Prostate gland (tissue), 2 donors: ENCODE data around the gene PDZD7. TPM values are rescaled to one million over a fixed set of nuclear protein-coding genes. Genes with fewer than 3 reads are reported as not detected.

Experiments used
- DNase-seq: peaks from one replicate; pipeline ENCODE4 v3.0.0-alpha.2; 2019; ENCODE audit warnings: low spot score
- H3K27ac ChIP-seq, 2 donors: fragments of 200-600 bp; sonication (generic); 2 replicates each; pipeline ENCODE4 v1.5.1; 2017 to 2019
- H3K27me3 ChIP-seq: fragments of 200-600 bp; sonication (generic); replicated peaks from 2 replicates; pipeline ENCODE4 v1.5.1; 2019; ENCODE audit not compliant: insufficient read depth
- H3K36me3 ChIP-seq, 2 donors: fragments of 200-600 bp; sonication (generic); 1 replicate in 1 of 2; 2 replicates in 1 of 2; pipeline versions ENCODE4 v1.5.1 to v1.8.1; 2017 to 2019
- H3K4me1 ChIP-seq: fragments of 200-600 bp; sonication (generic); replicated peaks from 2 replicates; pipeline ENCODE4 v1.5.1; 2019
- H3K4me3 ChIP-seq, 2 donors: fragments of 200-600 bp; sonication (generic); 2 replicates each; pipeline ENCODE4 v1.5.1; 2017 to 2019
- H3K9me3 ChIP-seq: fragments of 200-600 bp; sonication (generic); 2 replicates; pipeline ENCODE4 v1.5.1; 2017
- CTCF ChIP-seq, 4 experiments: fragments of 200-600 bp in 2 of 4; fragments of 450-650 bp in 2 of 4; sonication (generic) in 2 of 4; IDR thresholded peaks; 1 replicate in 3 of 4; 2 replicates in 1 of 4; pipeline ENCODE4 v1.5.1; 2016 to 2019; ENCODE audit warnings: antibody characterized with exemption in 4 of 4, mild to moderate bottlenecking in 2 of 4, moderate library complexity in 2 of 4
- POLR2A ChIP-seq: fragments of 450-650 bp; IDR thresholded peaks from one replicate; pipeline ENCODE4 v1.6.1; 2016; ENCODE audit warnings: antibody characterized with exemption, mild to moderate bottlenecking
- POLR2AphosphoS5 ChIP-seq: sonication (generic); formaldehyde crosslinking; IDR thresholded peaks from one replicate; pipeline ENCODE4 v1.6.1; 2017; ENCODE audit warnings: antibody characterized with exemption
- WGBS: methylation state at CpG from one replicate; pipeline ENCODE4 v1.1.5; 2018; 5-methylcytosine and 5-hydroxymethylcytosine counted together
- intact Hi-C: fragments of 100-400 bp; cut with DNase I; formaldehyde crosslinking; loops from one replicate; pipeline ENCODE4 v1.14.2; 2022
- total RNA-seq, 2 donors: library from RNA; depleted of rRNA; stranded (reverse); fragments of >200 nt; gene quantifications; one replicate each; pipeline ENCODE4 v1.1.0, GENCODE V29; 2016

Gene PDZD7
- total RNA-seq, 2 donors from 2014 or later = 0.82 to 1.5 TPM

DNA sequence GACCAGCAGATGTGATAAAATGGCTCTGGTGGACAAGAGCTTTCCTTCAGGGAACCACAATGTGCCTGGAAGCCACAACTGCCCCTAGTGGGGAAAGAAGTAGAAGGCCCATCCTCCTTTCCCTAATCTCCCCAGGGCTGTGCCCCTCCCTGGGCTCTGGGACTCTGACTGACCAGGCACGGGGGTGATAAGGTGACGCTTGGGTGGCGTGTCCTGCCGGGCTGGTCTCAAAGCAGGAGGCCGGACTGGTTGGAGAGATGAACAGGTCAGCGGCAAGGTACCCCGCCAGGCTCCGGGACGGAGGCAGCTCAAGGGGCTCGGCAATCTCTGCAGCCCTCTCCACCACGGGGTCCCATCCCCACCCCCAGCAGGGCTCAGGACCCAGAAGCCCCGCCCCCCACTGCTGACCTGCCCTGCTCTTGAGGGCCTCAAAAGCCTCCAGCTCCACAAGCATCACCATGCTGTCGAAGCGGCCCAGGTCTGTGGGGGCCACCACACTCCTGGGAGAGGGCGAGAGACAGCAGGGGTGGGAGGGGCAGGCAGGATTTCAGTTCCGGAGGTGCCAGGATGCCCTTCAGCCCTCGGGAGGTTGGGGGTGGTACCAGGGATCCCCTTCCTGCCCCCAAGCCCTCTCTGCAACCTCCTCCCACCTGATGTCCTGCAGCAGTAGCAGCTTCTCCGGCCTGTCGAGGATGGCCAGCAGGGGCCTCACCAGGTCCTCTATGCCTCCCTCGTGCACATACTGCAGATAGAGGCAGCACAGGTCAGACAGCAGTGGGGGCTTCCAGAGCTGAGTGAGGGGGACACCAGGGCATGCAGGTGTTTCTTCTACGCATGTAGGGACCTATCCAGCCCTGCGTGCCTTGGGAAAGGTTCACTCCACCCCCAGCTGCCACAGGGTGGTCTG, 19.2 kb downstream of the PDZD7 start:
- Histone ChIP-seq H3K4me1 (no peaks in the 10 kb centered on the region), H3K27me3 (no peaks in the 10 kb centered on the region), H3K36me3 (no peaks in the 10 kb centered on the region), H3K9me3 (no peaks in the 10 kb centered on the region), H3K27ac (no peak overlapping the region), H3K4me3 (no peak overlapping the region)
- WGBS = 75% methylated on average over 22 of the region's 22 CpGs
- TF ChIP-seq POLR2A (no peak), POLR2AphosphoS5 (no peak), CTCF (IDR thresholded peaks at IDR 0.05) (no peak)
- intact Hi-C loops = loop anchor here (1.0 to 10.0 kb wide), 2 partner anchors 14 to 447 kb away; no protein-coding TSS in a partner anchor
- DNase-seq = no peak

DNA sequence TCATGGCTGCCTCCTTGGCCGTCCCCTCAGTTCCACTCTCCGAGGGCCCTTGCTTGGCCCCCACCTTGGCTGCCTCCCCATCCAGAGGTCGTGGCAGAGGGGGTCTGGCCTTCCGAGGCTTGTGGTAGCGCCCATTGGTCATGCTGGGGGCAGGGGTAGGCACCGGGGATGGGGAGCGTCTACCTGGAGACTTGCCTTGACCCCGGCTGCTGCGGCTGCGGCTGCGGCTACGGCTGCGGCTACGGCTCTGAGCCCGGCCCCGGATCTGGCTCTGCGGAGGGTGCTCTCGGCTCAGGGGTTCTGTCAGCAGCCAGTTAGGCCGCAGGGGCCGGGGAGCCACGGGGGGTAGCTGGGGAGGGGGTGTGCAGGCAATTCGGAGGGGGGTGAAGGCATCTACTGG, 20.6 kb downstream of the PDZD7 start:
- no peaks in the 10 kb centered on the region for H3K9me3 ChIP-seq
- no peak overlapping the region for H3K4me3 ChIP-seq
- intact Hi-C loops = loop anchor here (10.0 kb wide), 1 partner anchor 446 kb away; no protein-coding TSS in a partner anchor
- H3K4me1 ChIP-seq = no peaks in the 10 kb centered on the region
- DNase-seq = no peak
- no peak for TF ChIP-seq POLR2AphosphoS5
- TF ChIP-seq POLR2A = no peak
- no peak for TF ChIP-seq CTCF (IDR thresholded peaks at IDR 0.05)
- WGBS = 96% methylated on average over 20 of the region's 22 CpGs
- H3K27me3 ChIP-seq = no peaks in the 10 kb centered on the region
- peaks cover 0 to 3% of the 10 kb centered on the region in 2 donors for H3K36me3 ChIP-seq
- no peak overlapping the region for H3K27ac ChIP-seq

DNA sequence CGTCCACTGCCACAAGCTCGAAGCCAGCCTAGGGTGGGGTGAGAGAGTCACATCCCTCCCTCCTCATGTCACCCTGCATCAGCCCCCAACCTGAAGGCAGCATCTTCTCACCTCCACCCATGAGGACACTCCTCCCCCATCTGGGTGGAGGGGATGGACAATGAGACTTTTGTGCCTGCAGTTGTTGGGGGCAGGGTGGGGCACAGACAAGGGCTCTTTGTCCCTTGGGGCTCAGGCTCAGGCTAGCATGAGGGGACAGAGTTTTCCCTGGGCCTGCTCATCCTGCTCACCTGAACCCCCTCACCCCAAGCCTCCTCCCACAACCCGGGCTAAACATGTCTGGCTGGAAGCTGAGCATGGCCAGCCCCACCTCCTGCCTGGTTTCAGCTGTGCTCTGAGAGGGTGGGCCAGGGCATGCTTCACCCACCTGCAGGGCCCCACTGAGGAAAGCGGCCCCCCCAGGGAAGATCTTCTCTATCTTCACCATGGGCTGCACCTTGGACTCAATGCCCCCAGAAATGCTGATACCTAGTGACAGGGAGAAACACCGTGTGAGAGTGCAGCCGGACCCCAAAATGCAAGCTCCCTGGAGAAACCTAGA, 22.0 kb downstream of the PDZD7 start:
- no peak for DNase-seq
- TF ChIP-seq CTCF (IDR thresholded peaks at IDR 0.05) (no peak), POLR2A (no peak), POLR2AphosphoS5 (no peak)
- WGBS = 69% methylated on average over 6 of the region's 6 CpGs
- Histone ChIP-seq H3K36me3 (peaks cover 0 to 3% of the 10 kb centered on the region in 2 donors), H3K27me3 (no peaks in the 10 kb centered on the region), H3K4me1 (no peaks in the 10 kb centered on the region), H3K4me3 (no peak overlapping the region), H3K9me3 (no peaks in the 10 kb centered on the region), H3K27ac (no peak overlapping the region)
- intact Hi-C loops = no loop called here

DNA sequence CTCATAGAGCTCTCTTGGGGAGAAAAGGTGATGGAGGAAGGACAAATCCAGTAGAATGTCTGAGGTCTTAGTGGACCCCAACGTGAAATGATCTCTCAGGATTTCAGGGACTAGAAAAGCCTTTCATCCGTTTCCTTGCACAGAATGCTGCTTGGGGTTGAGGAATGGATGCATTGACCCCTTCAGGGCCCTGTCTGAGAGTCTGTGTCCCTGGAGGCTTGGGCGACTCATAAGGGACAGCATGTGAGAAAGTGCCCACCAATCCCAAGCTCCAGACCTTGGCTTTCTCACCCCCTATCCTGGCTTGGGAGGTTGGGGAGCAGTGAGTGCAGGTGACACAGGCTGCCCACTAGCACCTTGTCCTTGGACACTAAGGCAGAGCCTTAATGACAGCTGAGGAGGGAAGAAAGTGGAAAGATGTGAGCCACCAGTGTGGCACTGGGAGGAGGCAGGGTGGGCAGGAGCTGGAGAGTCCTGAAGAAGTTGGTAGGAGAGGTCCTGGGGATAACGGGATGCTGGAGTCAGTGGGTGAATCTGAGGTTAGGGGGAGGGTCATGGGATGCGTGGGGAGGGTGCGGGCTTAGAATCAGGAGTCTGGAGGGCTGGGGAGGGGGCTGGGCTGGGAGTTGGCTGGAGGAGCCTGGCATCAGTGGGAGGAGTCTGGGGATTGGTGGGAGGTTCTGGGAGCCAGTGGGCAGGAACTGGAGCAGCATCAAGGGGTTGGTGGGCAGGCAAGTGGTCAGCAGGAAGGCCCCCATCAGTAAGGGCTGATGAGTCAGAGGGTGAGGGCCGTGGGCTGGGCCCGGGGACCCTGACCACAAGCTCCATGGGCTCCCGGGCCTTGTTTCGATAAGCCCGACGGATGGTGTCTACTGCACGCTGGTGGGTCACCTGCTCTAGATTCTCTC, 22.8 kb downstream of the PDZD7 start:
- Histone ChIP-seq H3K36me3 (peaks cover 3 to 7% of the 10 kb centered on the region in 2 donors), H3K4me1 (no peaks in the 10 kb centered on the region), H3K9me3 (no peaks in the 10 kb centered on the region), H3K27ac (no peak overlapping the region), H3K4me3 (no peak overlapping the region), H3K27me3 (no peaks in the 10 kb centered on the region)
- intact Hi-C loops = no loop called here
- TF ChIP-seq POLR2AphosphoS5 (no peak), CTCF (IDR thresholded peaks at IDR 0.05) (no peak), POLR2A (no peak)
- DNase-seq = no peak
- 59% methylated on average over 13 of the region's 13 CpGs for WGBS
